ENCODE measurements around the gene ARPP21.

ARPP21 gene

DNA sequence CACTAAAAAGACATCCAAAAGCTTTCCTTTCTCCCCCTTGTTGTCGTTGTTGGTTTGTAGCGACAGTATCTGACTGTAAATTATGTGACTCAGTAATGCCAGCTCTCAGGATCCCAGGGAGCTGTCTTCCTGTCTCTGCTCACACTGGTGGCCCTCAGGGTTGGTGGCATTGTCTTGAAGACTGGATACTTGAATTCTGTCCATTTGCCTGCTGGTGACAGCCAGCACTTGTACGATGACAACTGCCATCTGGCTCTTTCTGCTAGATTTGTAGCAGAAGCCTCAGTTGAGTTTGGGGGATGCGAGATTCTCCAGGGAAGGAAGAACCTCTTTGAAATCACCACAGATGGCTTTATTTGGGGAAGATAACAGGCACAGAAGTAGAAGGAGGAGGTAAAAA is 120.8 kb downstream of the ARPP21 start:
- in situ Hi-C loops (cut with HindIII; ENCODE audit: low sequenced_read_pairs): no loop called here
- H3K4me3 ChIP-seq (ENCODE audit: low read depth, low read length): no peak overlapping the region
- TF ChIP-seq, protein P1, sequence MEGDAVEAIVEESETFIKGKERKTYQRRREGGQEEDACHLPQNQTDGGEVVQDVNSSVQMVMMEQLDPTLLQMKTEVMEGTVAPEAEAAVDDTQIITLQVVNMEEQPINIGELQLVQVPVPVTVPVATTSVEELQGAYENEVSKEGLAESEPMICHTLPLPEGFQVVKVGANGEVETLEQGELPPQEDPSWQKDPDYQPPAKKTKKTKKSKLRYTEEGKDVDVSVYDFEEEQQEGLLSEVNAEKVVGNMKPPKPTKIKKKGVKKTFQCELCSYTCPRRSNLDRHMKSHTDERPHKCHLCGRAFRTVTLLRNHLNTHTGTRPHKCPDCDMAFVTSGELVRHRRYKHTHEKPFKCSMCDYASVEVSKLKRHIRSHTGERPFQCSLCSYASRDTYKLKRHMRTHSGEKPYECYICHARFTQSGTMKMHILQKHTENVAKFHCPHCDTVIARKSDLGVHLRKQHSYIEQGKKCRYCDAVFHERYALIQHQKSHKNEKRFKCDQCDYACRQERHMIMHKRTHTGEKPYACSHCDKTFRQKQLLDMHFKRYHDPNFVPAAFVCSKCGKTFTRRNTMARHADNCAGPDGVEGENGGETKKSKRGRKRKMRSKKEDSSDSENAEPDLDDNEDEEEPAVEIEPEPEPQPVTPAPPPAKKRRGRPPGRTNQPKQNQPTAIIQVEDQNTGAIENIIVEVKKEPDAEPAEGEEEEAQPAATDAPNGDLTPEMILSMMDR (IDR thresholded peaks at IDR 0.05; ENCODE audit: low read depth, low read length): no peak
- no peak for DNase-seq (ENCODE audit: low read depth, low spot score)

DNA sequence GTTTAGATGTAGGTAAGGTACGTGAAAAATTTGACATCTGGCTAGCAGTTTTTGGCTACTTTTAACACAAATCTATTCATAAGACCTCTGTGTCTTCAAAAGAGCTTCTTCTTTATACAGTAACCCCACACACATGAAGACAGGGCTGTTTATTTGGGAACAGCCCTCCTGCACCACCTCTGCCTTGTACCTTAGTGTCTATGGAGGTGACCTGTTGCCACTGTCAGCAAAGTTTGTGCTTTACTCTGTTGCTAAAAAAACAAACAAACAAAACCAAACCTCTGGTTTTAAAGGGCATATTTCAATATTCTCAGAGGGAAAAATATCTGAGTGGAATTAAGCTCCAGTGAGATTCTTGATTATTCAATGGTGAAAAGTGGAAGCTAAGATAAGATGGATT is 122.0 kb downstream of the ARPP21 start:
- H3K4me3 ChIP-seq (ENCODE audit: low read depth, low read length): no peak overlapping the region
- DNase-seq (ENCODE audit: low read depth, low spot score): no peak
- TF ChIP-seq, protein P1 (IDR thresholded peaks at IDR 0.05; ENCODE audit: low read depth, low read length): no peak
- in situ Hi-C loops (cut with HindIII; ENCODE audit: low sequenced_read_pairs): no loop called here

DNA sequence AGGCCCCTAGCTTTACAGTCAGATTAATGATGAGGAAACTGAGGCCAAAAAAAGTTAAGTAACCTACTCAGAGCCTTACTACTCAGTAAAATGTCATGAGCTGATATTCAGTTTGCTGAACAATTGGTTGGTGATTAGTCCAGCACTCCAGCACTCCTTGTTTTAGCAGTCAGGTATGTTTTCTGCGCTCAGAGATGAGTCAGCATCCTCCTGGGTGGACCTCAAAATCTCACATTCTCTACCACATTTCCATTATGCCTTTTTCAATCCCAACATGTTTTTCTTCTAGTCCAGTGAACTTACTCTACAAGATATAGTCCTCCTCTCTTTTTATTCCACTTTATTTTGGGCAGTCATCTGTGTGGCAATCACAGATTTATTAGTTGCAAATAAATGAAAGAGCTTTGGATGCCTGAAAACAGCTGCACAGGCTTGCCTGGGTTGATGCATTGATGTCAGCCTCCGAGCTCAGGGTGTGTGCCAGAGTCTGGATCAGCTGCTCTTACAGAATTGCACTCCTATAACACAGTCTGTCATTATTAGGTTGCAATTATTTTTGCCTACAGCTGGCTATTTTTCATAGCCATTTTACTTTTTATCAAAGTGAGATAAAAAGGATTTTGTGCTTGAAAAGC is 133.2 kb downstream of the ARPP21 start:
- H3K4me3 ChIP-seq (ENCODE audit: low read depth, low read length): no peak overlapping the region
- DNase-seq (ENCODE audit: low read depth, low spot score): peak; percentile 25
- TF ChIP-seq, protein P1 (IDR thresholded peaks at IDR 0.05; ENCODE audit: low read depth, low read length): no peak
- in situ Hi-C loops (cut with HindIII; ENCODE audit: low sequenced_read_pairs): no loop called here

DNA sequence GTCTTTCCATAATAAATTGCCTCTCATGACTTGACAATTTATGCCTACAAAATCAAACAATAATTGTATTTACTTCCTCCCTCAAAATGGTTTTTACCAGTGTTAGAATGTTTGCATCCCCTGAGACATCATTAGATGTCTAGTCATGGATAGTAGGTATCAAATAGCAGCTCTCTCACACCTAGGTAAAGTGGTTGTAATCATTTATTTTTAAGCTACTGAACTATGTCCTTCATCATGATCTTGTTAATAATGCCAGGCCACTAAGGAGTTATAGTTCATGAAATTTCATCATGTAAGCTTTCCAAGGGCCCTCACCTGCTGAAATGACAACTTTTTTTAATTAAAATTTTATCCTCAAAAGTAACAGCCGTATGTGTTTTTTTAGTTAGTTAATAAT is 134.1 kb downstream of the ARPP21 start:
- DNase-seq (ENCODE audit: low read depth, low spot score): no peak
- H3K4me3 ChIP-seq (ENCODE audit: low read depth, low read length): no peak overlapping the region
- TF ChIP-seq, protein P1 (IDR thresholded peaks at IDR 0.05; ENCODE audit: low read depth, low read length): no peak
- in situ Hi-C loops (cut with HindIII; ENCODE audit: low sequenced_read_pairs): no loop called here

DNA sequence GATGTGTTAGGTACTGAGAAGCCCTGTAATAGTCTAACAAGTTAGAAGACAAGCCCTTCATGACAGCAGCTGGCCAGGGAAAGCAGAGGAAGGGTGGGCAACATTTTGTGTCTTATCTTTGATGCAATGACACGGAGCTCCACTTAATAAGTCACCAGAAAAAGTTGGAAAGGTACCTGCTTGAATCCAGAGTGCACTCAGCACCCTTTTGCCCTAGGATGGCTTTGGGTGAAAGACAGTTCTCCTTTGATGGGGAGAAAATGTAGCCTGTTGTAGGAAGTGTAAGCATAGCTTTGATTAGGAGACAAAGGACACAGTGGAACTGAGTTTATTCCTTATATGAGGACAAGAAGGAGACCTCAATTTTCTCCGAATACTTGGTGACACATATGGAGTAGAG is 137.0 kb downstream of the ARPP21 start:
- no peak overlapping the region for H3K4me3 ChIP-seq (ENCODE audit: low read depth, low read length)
- TF ChIP-seq, protein P1 (IDR thresholded peaks at IDR 0.05; ENCODE audit: low read depth, low read length): no peak
- no peak for DNase-seq (ENCODE audit: low read depth, low spot score)
- in situ Hi-C loops (cut with HindIII; ENCODE audit: low sequenced_read_pairs): no loop called here

DNA sequence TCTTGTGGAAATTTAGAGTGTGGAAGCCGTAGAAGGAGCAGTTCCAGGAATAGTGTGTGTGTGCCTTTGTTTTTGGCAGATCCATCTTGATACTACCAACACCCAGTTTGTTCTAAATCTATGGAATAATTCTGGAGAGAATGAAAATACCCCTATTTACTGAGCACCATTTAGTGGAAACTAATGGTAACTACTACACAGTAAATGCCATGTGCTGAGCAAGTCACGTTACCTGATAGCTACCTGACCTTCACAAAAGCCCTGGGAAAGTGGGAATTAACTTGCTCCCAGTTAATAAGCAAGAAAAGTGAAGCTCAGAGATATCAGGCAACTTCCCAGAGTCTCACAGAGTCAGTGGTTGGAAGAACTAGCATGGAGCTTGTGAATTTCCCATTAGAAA is 137.7 kb downstream of the ARPP21 start:
- in situ Hi-C loops (cut with HindIII; ENCODE audit: low sequenced_read_pairs): no loop called here
- TF ChIP-seq, protein P1 (IDR thresholded peaks at IDR 0.05; ENCODE audit: low read depth, low read length): no peak
- no peak for DNase-seq (ENCODE audit: low read depth, low spot score)
- H3K4me3 ChIP-seq (ENCODE audit: low read depth, low read length): no peak overlapping the region

Data from astrocyte of the spinal cord (primary cell).